GM18502 (cell line): ENCODE measurements around the gene SLC22A16.
"Not testable (repeated sequence)": the region's sequence is repeated elsewhere in the genome, so short reads cannot be mapped to it uniquely, and the experiment has no call there.

Source experiments
- ATAC-seq: cut with Tn5 transposase; IDR thresholded peaks from one replicate; pipeline ENCODE4 v1.9.1; 2021; ENCODE audit warnings: mild to moderate bottlenecking; ENCODE audit not compliant: unreplicated experiment, poor library complexity

The SLC22A16 gene

GRCh38 chr6:110491644-110492317, 15.4 kb upstream of the SLC22A16 start:
- no peak for ATAC-seq

DNA sequence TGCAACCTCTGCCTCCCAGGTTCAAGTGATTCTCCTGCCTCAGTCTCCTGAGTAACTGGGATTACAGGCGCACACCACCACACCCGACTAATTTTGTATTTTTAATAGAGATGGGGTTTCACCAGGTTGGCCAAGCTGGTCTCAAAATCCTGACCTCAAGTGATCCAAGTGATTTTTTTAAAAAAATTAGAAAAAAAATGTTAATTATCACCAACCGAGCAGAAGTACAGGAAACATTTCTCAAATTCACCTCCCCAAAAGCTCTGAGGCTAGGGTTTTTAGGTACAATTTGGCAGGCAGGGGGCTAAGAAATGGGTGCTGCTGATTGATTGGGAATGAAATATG, 14.9 kb upstream of the SLC22A16 start:
- ATAC-seq: no peak

DNA sequence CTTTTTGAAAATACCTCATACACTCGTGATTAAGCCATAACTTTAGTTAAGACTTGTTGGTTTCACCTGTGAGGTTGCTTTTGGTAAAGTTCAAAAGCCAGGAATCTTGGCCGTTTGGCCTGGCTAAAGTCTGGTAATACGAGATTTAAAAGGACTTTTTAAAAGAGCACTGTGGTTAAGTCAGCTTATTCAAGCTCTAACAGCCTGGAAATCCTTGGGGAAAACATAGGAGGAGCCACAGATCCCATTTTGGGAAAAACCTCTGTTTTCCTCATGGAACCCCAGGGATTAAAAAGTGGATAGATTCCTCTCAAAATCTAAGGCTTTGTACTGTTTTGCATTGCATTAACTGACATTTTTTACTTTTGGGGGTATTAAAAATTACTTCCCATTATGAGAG, 13.7 kb upstream of the SLC22A16 start:
- no peak for ATAC-seq

- ATAC-seq: no peak
Observed at GRCh38 chr6:110488606-110489190, 12.3 kb upstream of the SLC22A16 start.

DNA sequence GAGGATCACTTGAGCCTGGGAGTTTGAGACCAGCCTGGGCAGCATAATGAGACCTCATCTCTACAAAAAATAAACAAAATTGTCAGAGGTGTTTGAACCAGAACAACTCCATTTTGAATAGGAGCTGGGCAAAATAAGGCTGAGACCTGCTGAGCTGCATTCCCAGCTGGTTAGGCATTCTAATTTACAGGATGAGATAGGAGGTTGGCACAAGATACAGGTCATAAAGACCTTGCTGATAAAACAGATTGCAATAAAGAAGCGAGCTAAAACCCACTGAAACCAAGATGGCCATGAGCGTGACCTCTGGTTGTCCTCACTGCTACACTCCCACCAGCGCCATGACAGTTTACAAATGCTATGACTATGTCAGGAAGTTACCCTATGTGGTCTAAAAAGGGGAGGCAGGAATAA, 11.6 kb upstream of the SLC22A16 start:
- ATAC-seq: not testable (repeated sequence)

- no peak for ATAC-seq
Observed at GRCh38 chr6:110486756-110487155, 10.3 kb upstream of the SLC22A16 start.

DNA sequence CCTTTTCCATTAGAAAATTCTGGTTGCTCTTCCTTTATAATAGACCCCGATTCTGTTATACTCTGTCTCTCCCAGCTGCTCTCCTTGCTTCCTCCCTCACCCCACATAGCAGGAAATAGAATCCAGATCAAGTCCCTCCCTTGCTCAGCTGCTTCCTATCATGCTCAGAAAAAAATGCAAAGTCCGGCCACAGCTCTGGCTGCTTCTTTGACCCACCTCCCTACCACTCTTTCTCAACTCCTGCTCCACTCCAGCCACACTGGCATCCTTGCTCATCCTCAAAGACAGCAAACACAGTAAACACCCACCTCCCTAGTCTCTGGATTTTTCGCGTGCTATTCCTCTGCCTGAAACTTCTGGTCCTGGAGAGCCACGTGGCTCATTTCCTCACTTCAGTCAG, 9.1 kb upstream of the SLC22A16 start:
- ATAC-seq: no peak

DNA sequence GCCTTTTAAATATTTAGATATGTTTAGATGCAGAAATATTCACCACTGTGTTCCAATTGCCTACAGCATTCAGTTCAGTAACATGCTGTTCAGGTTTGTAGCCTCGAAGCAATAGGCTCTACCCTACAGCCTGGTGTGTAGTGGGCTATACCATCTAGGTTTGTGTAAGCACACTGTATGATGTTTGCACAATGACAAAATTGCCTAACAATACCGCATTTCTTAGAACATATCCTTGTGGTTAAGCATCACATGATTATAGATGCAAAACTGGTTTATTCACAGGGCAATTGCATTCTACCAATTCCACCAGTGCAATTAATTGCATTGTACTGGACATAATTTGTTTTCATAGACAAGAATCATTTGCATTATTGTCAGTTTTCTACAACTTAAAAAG, 7.9 kb upstream of the SLC22A16 start:
- no peak for ATAC-seq

DNA sequence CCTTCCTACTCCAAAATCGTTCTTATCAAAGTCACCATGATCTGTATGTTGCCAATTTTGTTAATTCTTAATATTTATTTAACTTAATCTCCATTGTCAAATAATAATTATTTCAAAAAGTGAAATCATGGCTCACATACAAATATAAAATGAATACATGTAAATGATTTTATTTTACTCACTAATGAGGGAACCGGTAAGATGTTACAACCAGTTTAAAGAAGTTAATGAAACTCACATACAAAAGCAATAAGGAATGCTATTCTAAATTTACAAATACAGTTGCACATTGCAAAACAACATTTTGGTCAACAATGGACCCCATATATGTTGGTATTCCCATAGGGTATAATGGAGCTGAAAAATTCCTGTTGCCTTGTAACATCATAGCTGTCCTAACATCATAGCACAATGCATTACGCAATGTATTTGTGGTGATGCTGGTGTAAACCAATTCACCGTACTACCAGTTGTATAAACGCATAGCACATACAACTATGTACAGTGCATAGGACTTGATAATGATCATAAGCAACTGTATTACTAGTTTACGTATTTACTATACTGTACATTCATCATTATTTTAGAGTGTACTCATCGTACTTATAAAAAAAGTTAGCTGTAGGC, 6.5 kb upstream of the SLC22A16 start:
- ATAC-seq: no peak

GRCh38 chr6:110481081-110481480, 4.7 kb upstream of the SLC22A16 start:
- ATAC-seq: no peak

GRCh38 chr6:110475066-110475653, 1.3 kb downstream of the SLC22A16 start:
- ATAC-seq: no peak

GRCh38 chr6:110474500-110474899, 1.9 kb downstream of the SLC22A16 start:
- ATAC-seq: no peak

- no peak for ATAC-seq
Observed at GRCh38 chr6:110472739-110473138, 3.7 kb downstream of the SLC22A16 start.

GRCh38 chr6:110471726-110472365, 4.6 kb downstream of the SLC22A16 start:
- ATAC-seq: no peak

- no peak for ATAC-seq
Observed at GRCh38 chr6:110468731-110469130, 7.7 kb downstream of the SLC22A16 start.

- no peak for ATAC-seq
Observed at GRCh38 chr6:110467566-110468140, 8.8 kb downstream of the SLC22A16 start.

DNA sequence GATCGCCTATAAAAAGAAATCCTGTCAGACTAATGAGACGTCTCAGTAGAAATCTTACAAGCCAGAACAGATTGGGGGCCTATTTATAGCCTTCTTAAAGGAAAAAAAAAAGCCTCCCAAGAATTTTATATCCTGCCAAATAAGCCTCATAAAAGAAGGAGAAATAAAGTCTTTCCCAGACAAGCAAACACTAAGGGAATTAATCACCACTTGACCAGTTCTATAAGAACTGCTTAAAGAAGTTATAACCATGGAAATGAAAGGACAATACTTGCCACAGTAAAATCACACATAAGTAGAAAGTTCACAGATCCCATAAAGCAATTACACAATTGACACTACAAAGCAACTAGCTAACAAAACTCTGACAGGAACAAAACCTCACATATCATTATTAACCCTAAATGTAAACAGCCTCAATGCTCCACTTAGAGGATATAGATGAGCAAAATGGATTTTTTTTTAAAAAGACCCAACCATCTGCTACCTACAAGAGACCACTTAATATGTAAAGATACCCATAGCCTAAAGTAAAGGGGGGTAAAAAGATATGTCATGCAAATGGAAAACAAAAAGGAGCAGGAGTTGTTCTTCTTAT, 13.4 kb downstream of the SLC22A16 start:
- ATAC-seq: no peak

- no peak for ATAC-seq
Observed at GRCh38 chr6:110461376-110461775, 15.0 kb downstream of the SLC22A16 start.

DNA sequence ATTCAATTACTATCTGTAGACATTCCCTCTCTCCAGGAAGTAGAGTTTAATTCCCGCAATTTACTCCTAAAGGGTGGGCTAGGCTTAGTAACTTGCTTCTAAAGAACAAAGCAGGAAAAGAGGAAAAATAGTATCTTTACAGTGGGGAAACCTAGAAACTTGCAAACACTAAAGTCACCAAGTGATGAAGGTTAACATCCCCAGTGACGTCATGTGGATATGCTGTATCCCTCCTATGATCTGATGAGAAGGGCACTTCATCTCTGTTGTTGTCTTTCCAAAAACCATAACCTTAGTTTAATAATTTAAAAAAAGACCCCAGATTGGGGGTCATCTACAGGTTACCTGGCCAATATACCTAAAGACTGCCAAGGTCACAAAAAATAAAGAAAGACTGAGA, 17.3 kb downstream of the SLC22A16 start:
- no peak for ATAC-seq

DNA sequence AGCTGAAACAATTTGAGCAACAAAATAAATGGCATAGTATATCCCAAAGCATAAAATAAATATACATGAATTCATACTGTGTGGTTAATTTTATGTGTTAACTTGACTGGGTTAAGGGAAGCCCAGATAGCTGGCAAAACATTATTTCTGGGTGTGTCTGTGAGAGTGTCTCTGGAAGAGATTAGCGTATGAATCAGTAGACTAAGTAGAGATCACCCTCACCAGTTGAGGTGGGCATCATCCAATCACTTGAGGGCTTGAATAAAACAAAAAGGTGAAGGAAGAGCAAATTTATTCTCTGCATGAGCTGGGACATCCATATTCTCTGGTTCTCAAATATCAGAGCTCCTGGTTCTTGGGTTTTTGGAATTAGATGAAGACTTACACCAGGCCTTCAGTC, 17.9 kb downstream of the SLC22A16 start:
- no peak for ATAC-seq
